HG02798 (cell line): ENCODE results near the gene FLG2.

Source experiments
- ATAC-seq: cut with Tn5 transposase; IDR thresholded peaks from one replicate; pipeline ENCODE4 v1.9.1; 2021; ENCODE audit warnings: mild to moderate bottlenecking; ENCODE audit not compliant: unreplicated experiment, poor library complexity

Gene FLG2

DNA sequence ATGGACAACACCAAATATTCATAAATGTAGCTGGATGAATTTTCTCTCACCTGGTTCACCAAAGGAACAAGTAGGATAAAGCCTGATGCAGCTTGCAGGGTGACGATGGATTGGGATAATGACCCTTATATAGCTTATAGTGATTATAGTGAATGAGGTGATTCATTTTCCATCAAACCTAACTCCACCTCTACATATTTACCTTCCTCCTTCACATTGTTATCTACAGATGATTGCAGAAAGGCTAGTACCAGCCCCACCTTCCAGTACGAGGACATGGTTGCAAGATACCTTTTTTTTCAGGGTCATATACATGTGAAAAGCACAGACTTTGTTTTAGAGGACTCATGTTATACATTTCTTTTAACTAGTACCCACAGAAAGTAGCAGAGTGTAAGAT, at the start of gene FLG2:
TSS of gene FLG2 (minus strand) at position 101 of the 400 bp plus-strand sequence. CDS start 1,122 bp downstream, outside the sequence.
- no peak for ATAC-seq

DNA sequence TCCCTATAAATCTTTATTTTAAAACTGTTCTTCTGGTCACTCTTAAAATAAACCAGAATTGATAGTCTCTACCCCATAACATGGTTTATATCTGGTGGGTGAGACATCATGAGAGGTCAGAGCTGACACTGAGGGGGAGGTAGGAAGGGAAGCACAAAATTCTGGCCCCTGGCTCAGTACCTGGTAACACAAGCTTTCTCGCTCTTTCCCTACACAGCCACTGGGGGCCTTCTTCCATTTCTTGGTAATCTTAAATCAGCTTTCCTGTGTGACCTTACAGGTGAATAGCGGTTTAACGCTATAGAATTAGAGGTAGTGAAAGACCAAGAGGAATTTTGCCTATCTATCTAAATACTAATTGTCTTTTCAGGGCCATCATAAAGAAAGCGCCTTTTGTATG, 48.9 kb upstream of the FLG2 start:
- ATAC-seq = no peak

DNA sequence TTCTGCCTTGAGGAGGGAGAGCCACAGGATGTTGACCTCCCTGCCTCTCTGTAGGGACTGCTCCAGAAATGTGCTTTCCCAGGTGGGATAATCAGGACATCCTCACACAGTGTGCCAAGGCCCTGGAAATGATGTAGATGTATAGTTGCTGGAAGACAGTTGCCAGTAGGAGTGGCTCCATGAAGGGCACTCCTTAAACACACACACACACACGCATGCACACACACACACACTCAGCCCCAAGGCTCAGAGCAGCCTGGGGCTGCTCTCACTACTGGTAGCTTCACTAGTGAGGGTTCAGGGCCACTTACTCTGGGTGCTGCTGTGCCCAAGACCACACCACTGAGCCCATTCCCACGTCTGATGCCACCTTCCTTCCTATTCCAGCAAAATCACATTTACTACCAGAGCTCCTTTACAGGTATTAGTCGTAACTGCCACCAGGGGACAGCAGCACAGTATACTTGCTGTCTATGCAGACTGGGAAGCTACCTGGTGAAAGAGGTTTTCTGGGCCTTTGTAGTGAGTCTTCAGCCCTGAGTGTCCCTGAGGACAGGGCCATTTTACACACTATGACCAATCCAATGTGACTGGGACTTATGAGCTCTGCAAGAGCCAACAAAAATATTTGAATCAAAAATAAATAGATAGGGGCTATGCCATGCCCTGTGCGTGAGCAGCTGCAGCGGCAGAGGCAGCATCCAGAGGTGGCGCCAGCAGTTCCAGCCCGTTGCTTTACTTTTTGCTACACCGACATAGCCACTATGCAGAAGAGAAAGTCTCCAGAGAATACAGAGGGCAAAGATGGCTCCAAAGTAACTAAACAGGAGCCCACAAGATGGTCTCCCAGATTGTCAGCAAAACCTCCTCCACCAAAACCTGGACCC, 39.2 kb upstream of the FLG2 start:
- no peak for ATAC-seq

DNA sequence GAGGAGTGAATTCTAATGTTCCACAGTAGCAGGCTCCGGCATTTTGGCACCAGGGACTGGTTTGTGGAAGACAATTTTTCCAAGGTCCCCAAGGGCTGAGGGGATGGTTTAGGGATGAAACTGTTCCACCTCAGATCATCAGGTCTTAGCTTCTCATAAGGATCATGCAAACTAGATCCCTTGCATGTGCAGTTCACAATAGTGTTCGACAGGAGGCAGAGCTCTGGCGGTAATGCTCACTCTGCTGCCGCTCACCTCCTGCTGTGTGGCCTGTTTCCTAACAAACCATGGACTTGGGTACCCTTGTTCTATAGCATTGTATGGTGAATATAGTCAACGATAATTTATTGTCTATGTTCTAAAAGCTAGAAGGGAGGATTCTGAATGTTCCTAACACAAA, 37.7 kb upstream of the FLG2 start:
- no peak for ATAC-seq

DNA sequence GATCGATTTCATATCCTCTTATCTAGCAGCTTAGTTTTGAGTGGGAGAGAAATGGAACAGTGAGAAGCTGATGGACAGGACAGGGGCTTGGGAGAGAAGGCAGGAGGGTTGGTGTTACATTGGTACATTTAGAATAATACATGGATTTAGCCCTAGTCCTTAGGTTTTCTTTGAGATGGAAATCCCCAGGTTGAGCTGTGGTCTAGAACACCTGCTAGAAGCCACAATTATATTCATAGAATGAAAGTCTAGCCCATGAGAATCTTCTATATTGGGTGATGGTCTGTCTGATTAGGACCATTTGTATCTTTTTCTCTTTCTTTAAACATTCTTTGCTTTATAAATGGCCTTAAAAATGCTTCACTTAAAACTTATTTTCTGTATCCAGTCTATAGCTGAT, 34.3 kb upstream of the FLG2 start:
- no peak for ATAC-seq

DNA sequence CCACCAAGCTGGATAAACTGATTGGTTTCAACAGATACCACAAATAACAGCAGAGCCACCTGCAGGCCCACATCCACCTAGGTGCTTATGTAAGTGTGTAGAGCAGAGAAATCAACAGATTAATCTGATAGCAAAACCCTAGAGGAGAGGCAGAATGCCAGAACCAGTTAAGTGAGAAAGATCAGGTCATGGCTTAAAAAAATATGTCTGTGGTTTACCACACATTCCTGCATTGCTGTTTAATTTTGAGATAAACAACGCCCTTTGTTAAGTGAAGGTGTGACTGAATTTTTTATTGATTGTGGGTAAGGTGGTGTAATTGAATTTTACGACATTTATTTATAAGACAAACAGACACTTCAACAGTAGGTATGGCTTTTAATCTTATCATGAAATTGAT, 33.1 kb upstream of the FLG2 start:
- no peak for ATAC-seq

DNA sequence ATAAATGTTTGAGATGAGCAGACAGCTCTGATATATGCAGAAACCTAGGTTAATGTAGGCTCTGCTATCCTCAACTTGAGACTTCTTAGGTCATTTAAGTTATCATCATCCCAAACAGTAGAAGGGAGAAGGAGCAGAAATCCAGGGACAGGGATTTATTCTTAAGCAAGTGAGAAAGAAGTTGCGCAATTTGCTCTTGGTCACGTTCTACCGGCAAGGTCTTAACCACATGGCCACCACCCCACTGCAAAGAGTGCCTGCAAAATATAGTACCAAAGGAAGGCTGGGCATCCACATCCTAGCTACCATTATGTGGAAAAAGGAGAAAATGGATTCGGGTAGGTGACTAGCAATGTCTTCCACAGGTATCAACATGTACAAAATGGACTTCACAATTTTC, 29.1 kb upstream of the FLG2 start:
- no peak for ATAC-seq

DNA sequence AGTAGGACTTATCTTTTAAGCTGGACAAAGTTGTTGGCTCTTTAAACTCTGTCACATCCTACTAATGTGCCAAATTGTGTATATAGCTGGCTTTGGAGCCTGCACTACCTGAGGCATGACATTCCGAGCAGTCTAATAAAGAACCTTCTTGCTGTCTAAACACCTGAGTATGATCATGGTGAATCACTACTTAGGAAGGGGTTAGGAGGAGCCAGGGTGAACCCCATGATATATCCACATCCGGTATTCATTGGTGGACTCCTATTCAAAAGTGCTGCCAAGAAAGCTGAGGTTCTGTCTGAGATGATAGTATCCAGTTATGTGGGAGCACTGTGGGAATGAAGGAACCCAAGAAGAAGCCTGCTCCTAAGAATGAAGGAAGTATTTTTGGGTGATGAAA, 27.1 kb upstream of the FLG2 start:
- ATAC-seq = no peak

DNA sequence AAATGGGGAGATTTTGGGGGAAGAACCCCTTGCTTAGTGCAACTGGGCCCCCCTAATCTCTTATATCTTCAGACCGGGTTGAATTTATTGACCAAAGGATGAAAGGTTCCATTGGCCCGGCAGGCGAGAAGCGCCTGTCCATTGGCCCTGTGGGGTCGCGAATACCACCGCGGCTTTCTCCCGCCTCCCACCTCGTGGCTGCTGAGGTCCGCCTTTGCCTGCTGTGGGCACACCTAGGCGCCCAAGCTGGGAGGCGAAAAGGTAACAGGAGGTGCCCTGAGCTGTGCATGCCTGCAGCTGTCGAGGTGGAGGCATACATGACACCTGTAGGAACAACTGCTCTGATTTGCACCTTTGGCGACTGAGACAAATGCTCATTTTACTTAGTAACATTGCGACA, 21.1 kb upstream of the FLG2 start:
- ATAC-seq = no peak

DNA sequence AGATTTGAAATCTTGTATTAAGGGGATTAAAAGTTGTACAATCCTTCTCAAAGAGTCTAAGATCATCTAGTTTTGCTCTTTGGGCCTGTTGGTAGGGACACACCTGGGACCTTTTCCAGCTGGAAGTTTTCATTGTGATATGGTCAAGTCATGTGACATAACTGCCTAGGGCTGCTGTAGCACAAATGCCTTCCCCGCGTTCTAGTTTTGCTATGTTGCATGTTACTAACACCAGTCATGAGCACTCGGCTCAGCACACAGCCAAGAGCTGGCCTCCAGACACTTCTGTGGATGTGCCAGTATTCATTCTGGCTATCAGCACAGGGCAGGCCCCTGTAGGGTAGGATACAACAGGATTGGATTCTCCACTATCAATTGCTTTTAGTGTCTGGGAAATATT, 14.6 kb upstream of the FLG2 start:
- ATAC-seq = no peak

DNA sequence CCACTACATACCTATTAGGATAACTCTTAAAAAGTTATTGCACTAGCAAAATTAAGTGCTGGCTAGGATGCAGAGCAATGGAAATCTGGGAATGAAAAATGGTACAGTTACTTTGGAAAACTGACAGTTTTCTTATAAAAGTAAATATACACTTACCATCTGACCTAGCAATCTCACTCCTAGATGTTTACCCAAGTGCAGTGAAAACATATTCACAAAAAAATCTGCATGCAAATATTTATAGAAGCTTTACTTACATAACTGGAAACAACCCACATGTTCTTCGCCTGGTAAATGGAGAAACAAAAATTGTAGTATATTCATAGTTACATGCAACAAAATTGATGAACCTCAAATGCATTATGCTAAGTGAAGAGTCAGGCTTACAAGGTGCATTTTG, 12.9 kb upstream of the FLG2 start:
- no peak for ATAC-seq

DNA sequence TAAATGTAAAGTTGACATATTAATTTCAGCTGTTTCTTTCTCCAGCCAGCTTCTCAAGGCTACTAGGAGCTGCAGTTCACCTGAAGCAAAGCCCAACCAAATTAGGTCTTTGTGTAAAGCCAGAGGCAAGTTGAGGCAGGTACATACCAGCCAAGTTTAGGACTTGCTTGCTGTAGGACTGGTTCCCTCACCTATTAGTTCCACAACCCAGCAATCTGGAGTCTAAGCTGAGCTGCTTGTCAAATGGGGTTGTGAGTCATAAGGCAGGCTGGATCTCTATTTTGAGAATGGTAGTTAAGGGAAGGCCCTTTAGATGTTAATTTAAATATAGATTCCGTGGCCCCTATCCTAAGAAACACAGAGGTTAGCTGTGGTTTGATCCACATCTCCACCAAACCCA, 7.6 kb upstream of the FLG2 start:
- ATAC-seq = no peak

DNA sequence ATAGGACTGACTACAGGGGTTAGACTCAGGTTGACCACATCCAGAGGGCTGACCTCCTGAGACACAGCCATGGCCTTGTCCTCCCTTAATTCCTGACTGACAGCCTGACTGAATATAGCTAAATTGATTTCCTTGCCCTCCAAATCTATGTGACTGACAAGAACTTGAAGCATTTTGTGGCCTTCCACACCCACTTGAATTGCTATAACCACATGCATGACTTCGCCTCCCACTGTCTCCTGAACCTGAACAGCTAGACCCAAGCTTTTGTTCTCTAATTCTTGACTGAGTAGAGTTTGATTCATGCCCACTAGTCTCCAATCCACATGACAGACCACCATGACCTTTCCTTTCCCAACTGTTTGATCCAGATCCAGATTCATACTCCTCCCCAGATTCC, 3.1 kb downstream of the FLG2 start:
- no peak for ATAC-seq

DNA sequence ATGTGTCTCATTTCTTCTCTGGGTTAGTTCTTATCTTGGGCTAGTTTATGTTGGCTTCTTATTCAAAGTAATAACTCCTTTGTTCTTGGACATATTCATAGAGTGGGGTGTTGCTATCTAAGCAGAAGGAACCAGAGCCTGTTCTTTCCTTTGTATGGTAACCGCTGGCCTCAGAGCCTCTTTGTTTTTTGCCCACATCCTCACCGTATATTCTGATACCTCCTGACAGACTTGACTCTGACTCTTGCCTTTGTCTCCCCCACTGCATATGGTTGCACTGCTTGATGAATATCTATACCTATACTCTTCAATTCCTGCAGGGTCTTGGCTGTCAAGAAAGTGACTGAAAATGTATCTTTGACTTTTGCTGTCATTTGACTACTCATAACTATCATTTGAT, 10.2 kb downstream of the FLG2 start:
- no peak for ATAC-seq

DNA sequence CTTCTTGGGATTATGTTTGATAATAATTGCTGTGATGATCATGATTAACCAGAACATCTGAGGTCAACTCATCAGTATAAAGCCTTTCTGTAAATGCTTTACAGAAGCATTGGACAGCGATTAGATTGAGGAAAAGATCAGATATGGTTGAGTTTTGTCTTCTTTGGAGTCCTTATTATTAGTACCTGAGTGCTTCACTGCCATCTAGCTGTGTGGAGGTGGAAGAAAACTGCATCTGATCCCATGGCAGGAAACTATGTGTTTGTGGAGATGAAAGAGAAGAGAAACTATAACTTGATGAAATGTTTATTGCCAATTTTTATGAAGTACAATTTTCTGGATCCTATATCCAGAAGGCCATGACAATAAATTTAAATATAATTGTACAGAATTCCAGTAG, 11.4 kb downstream of the FLG2 start:
- ATAC-seq = no peak

DNA sequence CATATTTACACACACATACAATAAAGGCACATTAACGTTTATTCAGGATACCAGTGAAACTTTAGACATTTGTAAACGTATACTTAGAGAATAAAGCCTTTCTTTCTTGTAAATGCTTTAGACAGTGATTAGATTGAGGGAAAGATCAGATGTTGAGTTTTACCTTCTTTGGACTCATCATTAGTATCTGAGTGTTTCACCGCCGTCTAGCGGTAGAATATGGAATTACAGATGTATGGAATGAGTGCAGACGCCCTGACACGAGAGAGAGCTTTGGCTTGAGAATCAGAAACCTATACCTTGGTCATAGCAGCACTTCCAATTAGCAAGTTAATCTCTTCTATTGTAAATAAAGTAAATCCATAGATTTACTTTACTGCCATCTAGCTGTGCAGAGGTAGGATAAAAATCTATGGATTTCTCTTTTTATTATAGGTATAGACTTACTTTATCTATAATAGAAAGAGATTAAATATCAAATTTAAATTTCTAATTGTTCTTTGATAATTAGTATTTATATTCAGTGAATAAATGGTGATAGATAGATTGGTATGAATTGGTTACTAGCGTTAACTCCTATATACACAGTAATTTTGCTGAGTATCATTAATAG, 12.6 kb downstream of the FLG2 start:
- no peak for ATAC-seq

DNA sequence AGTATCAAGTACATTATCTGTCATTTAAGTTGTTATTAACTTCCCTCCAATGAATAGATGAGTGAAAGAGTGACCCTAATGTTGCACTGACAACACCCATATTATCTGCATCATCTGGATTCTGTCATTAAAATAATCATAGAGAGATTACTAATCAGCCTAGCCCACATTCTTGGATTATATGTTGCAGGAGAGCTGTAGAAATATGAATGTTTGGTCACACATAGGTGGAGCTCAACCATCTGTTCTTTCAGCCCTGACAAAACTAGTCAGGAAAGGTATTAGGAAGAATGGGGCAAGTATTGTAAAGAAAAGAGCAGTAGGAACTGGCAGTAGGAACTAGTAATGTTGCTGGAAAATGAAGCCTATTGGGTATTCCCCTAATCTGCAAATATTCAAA, 15.4 kb downstream of the FLG2 start:
- no peak for ATAC-seq

DNA sequence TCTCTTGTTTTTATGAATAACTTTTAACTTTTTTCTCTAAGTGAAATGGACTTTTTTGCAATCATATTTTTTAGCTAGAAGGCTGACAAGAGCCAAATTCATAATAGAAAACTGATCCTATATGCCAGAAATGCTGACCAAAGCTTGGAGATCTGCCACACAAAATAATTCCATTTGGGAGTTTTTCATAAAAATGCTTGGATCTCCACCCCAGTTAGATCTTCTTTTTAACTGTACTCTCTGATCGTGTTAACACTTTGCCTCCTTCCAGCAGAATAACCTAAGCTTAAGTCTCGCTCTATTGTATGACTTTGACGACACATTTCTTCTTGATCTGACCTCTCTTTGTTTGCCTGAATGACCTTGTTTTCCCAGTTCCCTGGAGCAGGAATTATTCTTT, 16.8 kb downstream of the FLG2 start:
- ATAC-seq = no peak

DNA sequence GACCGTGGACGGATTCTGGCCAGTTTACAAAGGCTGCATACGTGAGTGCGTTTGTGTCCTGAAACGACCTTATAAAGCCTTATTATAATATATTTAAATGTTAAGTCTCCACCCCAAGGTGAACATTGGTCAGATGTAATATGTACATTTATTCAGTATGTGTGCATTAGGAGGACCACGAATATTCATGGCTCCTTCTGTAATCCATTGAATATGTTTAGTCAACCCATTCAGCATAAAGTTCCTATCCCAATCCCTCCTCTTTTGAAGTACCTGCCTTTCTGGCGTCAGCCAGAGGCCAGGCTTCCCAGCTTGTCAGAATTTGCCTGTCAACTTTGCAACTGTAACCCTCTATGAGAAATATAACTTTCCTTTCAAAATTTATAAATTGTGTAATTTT, 24.4 kb downstream of the FLG2 start:
- ATAC-seq = no peak

DNA sequence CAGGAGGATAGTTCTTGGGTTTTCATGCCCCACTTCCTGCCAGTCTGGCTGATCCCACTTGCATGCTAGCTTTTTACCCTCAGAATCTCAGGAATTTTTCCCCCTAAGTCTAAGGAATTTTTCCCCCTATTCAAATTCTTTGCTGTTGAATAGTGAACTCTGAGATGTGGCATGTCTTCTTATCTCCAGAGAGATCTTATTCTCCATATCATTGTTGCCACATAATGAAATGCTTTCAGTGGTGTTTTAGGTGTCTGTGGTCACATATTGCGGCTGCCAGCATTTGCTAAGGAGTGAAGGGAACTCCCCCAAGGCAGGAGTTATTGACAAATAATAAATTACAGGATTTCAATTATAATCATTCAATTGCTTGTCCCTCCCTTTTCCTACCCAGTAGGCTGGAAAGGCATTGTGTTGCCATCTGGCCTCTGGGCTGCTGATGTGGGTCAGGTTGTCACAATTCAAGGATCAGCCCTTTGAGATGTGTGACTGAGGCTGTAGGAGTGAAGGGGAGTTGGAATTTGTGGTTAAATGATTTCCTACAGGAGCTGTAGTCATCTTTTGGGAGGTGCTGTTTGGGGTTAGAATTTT, 30.9 kb downstream of the FLG2 start:
- no peak for ATAC-seq

DNA sequence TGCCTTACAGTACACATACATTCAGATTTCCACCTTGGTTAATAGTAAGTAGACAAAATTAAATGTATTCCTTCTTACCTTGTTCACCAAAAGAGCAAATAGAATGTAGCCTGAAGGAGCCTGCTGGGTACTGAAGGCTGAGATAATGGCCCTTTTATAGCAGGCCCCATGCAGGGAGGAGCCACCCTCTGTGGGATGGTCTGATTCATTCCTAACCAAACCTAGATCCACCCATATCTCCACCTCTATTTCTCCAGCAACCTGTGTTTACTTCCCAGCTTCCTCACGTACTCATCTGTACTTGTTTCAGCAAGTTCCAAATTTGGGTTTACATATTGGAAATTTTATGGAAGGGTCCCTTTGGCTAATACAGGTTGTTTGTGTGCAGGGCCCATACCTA, 34.7 kb downstream of the FLG2 start, which contains the start of gene FLG:
TSS of gene FLG (minus strand) at position 129 of the 400 bp plus-strand sequence. CDS start 9,783 bp downstream, outside the sequence.
- no peak for ATAC-seq

DNA sequence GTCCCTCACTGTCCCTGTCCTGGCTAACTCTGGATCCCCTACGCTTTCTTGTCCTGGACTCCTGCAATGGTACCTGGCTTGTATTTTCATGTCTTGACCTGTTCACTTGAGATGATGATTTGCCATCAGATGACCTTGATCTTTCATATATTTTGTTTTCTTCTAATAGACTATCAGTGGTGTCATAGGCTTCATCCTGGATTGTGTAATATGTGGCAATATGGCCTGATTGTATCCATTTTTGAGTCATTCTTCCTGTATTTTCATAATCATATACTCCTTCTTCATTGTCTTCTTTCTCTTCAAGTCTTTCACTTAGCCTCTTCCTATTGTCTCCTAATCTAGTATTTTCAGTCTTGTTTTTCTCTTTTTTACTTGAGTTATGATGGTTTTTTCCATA, 45.8 kb downstream of the FLG2 start:
- no peak for ATAC-seq
